Type B pancreatic cell (in vitro differentiated cells): ENCODE measurements around the gene SH3GL1. TPM values are rescaled to one million over a fixed set of nuclear protein-coding genes. Genes with fewer than 3 reads are reported as not detected.
A peak's percentile ranks its signal among the peaks of the same experiment; 100 is the strongest.

Experiments
- DNase-seq: peaks from one replicate; pipeline ENCODE4 v3.0.0; 2021; ENCODE audit warnings: mixed read lengths; ENCODE audit not compliant: unreplicated experiment; ENCODE audit errors: extremely low spot score
- H3K27ac Mint-ChIP-seq: 2 replicates; pipeline ENCODE4 v1.8.0; 2021; ENCODE audit warnings: mild to moderate bottlenecking, mixed read lengths
- H3K27me3 Mint-ChIP-seq: 2 replicates; pipeline ENCODE4 v1.8.0; 2021; ENCODE audit warnings: mixed read lengths
- H3K36me3 Mint-ChIP-seq: 2 replicates; pipeline ENCODE4 v1.8.0; 2021; ENCODE audit warnings: mixed read lengths
- H3K4me1 Mint-ChIP-seq: one replicate; pipeline ENCODE4 v1.8.0; 2021; ENCODE audit warnings: mixed read lengths; ENCODE audit not compliant: unreplicated experiment
- H3K4me3 Mint-ChIP-seq: 2 replicates; pipeline ENCODE4 v1.8.0; 2021; ENCODE audit warnings: mild to moderate bottlenecking, mixed read lengths
- H3K9me3 Mint-ChIP-seq: 2 replicates; pipeline ENCODE4 v1.8.0; 2021; ENCODE audit warnings: mixed read lengths
- CTCF ChIP-seq: fragments of 200-600 bp; sonication (generic); conservative IDR thresholded peaks from 2 replicates; pipeline ENCODE4 v1.5.0; 2021; ENCODE audit warnings: antibody characterized with exemption, mild to moderate bottlenecking
- total RNA-seq: library from RNA; stranded (reverse); gene quantifications from 2 replicates; pipeline ENCODE4 v1.2.1, GENCODE V29; 2021; ENCODE audit warnings: low replicate concordance

SH3GL1 gene
- total RNA-seq, 1 donor from 2014 or later = 74.4 TPM

GRCh38 chr19:4429256-4429655, 28.9 kb upstream of the SH3GL1 start:
- H3K9me3 Mint-ChIP-seq = no peaks in the 10 kb centered on the region

GRCh38 chr19:4428326-4428975, 28.1 kb upstream of the SH3GL1 start:
- H3K4me1 Mint-ChIP-seq = no peaks in the 10 kb centered on the region
- TF ChIP-seq CTCF = no peak
- H3K27ac Mint-ChIP-seq = no peak overlapping the region
- H3K4me3 Mint-ChIP-seq = no peak overlapping the region
- peaks cover 11% of the 10 kb centered on the region for H3K36me3 Mint-ChIP-seq
- no peaks in the 10 kb centered on the region for H3K27me3 Mint-ChIP-seq
- no peak for DNase-seq
- H3K9me3 Mint-ChIP-seq = no peaks in the 10 kb centered on the region

More at GRCh38 chr19:4429256-4429655, 28.9 kb upstream of the SH3GL1 start:
- no peak for DNase-seq
- Mint-ChIP-seq H3K4me3 (no peak overlapping the region), H3K27ac (no peak overlapping the region), H3K36me3 (peaks cover 11% of the 10 kb centered on the region), H3K4me1 (no peaks in the 10 kb centered on the region), H3K27me3 (no peaks in the 10 kb centered on the region)
- TF ChIP-seq CTCF = no peak

- DNase-seq = no peak
- Mint-ChIP-seq H3K27ac (no peak overlapping the region), H3K9me3 (no peaks in the 10 kb centered on the region), H3K4me1 (no peaks in the 10 kb centered on the region), H3K27me3 (no peaks in the 10 kb centered on the region), H3K4me3 (no peak overlapping the region), H3K36me3 (peaks cover 14% of the 10 kb centered on the region)
- no peak for TF ChIP-seq CTCF
These were observed 25.2 kb upstream of the SH3GL1 start for GRCh38 chr19:4425537-4425936.

GRCh38 chr19:4423416-4424126, 23.2 kb upstream of the SH3GL1 start:
- no peaks in the 10 kb centered on the region for H3K27me3 Mint-ChIP-seq
- no peak overlapping the region for H3K27ac Mint-ChIP-seq
- no peak overlapping the region for H3K4me3 Mint-ChIP-seq
- TF ChIP-seq CTCF = no peak
- H3K36me3 Mint-ChIP-seq = peaks cover 10% of the 10 kb centered on the region
- H3K9me3 Mint-ChIP-seq = no peaks in the 10 kb centered on the region
- H3K4me1 Mint-ChIP-seq = no peaks in the 10 kb centered on the region
- no peak for DNase-seq

- TF ChIP-seq CTCF = no peak
- H3K36me3 Mint-ChIP-seq = peaks cover 6% of the 10 kb centered on the region
- H3K27ac Mint-ChIP-seq = peak overlapping the region; percentile 38
- no peaks in the 10 kb centered on the region for H3K27me3 Mint-ChIP-seq
- H3K9me3 Mint-ChIP-seq = no peaks in the 10 kb centered on the region
- H3K4me1 Mint-ChIP-seq = peaks cover 11% of the 10 kb centered on the region
- no peak overlapping the region for H3K4me3 Mint-ChIP-seq
- DNase-seq = no peak
These were observed 15.9 kb upstream of the SH3GL1 start for GRCh38 chr19:4416268-4416667.
